H1 (cell line): ENCODE data around the gene PAK5.

ENCODE experiments used
- CTCF ChIP-seq, 3 experiments: IDR thresholded peaks; 1 replicate in 2 of 3; 2 replicates in 1 of 3; pipeline versions ENCODE4 v1.5.1 to v1.6.1; 2011; ENCODE audit warnings: low read length in 3 of 3, mild to moderate bottlenecking in 3 of 3, inconsistent platforms in 2 of 3, low read depth in 1 of 3, moderate library complexity in 1 of 3; ENCODE audit not compliant: insufficient read depth in 1 of 3; ENCODE audit errors: control extremely low read depth in 1 of 3
- EP300 ChIP-seq, 2 experiments: IDR thresholded peaks; 1 replicate in 1 of 2; 2 replicates in 1 of 2; pipeline ENCODE4 v1.6.1; 2011 to 2012; ENCODE audit warnings: low read depth in 2 of 2, low read length in 2 of 2, mild to moderate bottlenecking in 2 of 2, borderline replicate concordance in 1 of 2, inconsistent platforms in 1 of 2, moderate library complexity in 1 of 2
- EZH2 ChIP-seq: fragments of 200-600 bp; sonication (generic); IDR thresholded peaks from 2 replicates; pipeline ENCODE4 v1.7.1; 2012; ENCODE audit warnings: low read depth, mild to moderate bottlenecking, moderate library complexity, low read length, inconsistent platforms; ENCODE audit not compliant: severe bottlenecking
- JUND ChIP-seq: IDR thresholded peaks from 2 replicates; pipeline ENCODE4 v1.6.1; 2011; ENCODE audit warnings: mild to moderate bottlenecking, improper control_type of control experiment, low read length
- MAFK ChIP-seq: IDR thresholded peaks from 2 replicates; pipeline ENCODE4 v1.6.1; 2012; ENCODE audit warnings: low read depth, mild to moderate bottlenecking, improper control_type of control experiment, low read length
- POLR2A ChIP-seq, 2 experiments: IDR thresholded peaks; 1 replicate in 1 of 2; 2 replicates in 1 of 2; pipeline ENCODE4 v1.6.1; 2011; ENCODE audit warnings: low read depth in 2 of 2, low read length in 2 of 2, mild to moderate bottlenecking in 2 of 2; ENCODE audit errors: control extremely low read depth in 1 of 2
- POLR2AphosphoS5 ChIP-seq: IDR thresholded peaks from 2 replicates; pipeline ENCODE4 v1.6.1; 2011; ENCODE audit warnings: low read depth, low read length
- RNF2 ChIP-seq: fragments of 200-900, 300-1000 bp; sonication (generic); IDR thresholded peaks from 2 replicates; pipeline ENCODE4 v1.7.1; 2016; ENCODE audit warnings: borderline replicate concordance, low read depth, mild to moderate bottlenecking, antibody characterized with exemption, low read length; ENCODE audit not compliant: poor library complexity, severe bottlenecking; ENCODE audit errors: missing control alignments

DNA sequence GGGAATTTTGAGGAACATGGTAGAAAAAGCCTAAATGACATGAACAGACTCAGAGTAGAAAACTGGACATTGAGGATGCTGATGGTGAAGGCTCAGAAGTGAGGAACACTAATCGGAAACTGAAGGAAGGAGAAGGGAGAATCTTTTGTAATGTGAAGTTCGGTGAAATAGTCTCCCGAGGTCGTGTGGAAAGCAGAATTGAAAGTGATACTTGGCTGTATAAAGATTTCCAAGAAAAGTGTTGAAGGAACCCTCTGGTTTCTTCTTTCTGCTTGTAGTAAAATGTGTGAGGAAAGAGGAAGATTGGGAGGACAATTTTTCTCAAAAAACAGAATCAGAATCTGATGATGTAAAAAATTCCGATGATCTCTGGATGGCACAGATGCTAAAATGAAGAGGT lies 209.0 kb downstream of the PAK5 start:
- TF ChIP-seq CTCF (IDR thresholded peaks at IDR 0.05; ENCODE audit: control extremely low read depth in 1 of 3, insufficient read depth in 1 of 3, low read depth in 1 of 3, low read length in 3 of 3) (no peak), POLR2A (IDR thresholded peaks at IDR 0.05; ENCODE audit: control extremely low read depth in 1 of 2, low read depth in 2 of 2, low read length in 2 of 2) (no peak), EZH2 (no peak), EP300 (IDR thresholded peaks at IDR 0.05; ENCODE audit: borderline replicate concordance in 1 of 2, low read depth in 2 of 2, low read length in 2 of 2) (no peak), MAFK (no peak), JUND (no peak), POLR2AphosphoS5 (no peak), RNF2 (no peak)
